GM12878 (cell line): ENCODE results near the gene CELF3. TPM values are rescaled to one million over a fixed set of nuclear protein-coding genes. Genes with fewer than 3 reads are reported as not detected.

Experiments
- ATAC-seq: fragments of 200-7000 bp; cut with Tn5 transposase; 3 replicates; pipeline ENCODE4 v1.9.1; 2020; ENCODE audit warnings: mild to moderate bottlenecking, moderate library complexity
- BruUV-seq: library from RNA; stranded (reverse); fragments of 400-500 nt; replicated peaks from 2 replicates; lab custom pipeline; 2021; lab: Mats Ljungman, UMichigan
- CTCF ChIA-PET: fragments of 300-600 bp; sonication (Branson Sonifier 250); formaldehyde crosslinking; extraction: SDS; loops from one replicate; lab custom pipeline; 2021; ENCODE audit warnings: inconsistent platforms; lab: Yijun Ruan, JAX
- POLR2A ChIA-PET: fragments of 350-600 bp; formaldehyde crosslinking; extraction: SDS; loops from one replicate; lab custom pipeline; 2021; ENCODE audit warnings: inconsistent platforms; lab: Charles Lee
- RAD21 ChIA-PET: fragments of 300-600 bp; sonication (Branson Sonifier 250); formaldehyde crosslinking; loops from one replicate; lab custom pipeline; 2023; ENCODE audit warnings: antibody characterized with exemption; ENCODE audit not compliant: unreplicated experiment; lab: Charles Lee
- SMC1A ChIA-PET: fragments of 300-600 bp; sonication (Branson Sonifier 250); formaldehyde crosslinking; loops from one replicate; lab custom pipeline; 2023; ENCODE audit not compliant: unreplicated experiment, uncharacterized antibody; lab: Charles Lee
- DNase-seq: peaks from one replicate; pipeline ENCODE4 v3.0.0-alpha.2; 2011; ENCODE audit warnings: low read depth, low spot score
- FAIRE-seq: peaks from 3 replicates; lab custom pipeline; 2011; peaks lifted over from hg19 to GRCh38; lab: Jason Lieb, UNC
- H2AFZ ChIP-seq: 2 replicates; pipeline ENCODE4 v1.6.0; 2011; ENCODE audit warnings: low read depth, low read length, control low read depth; ENCODE audit not compliant: control insufficient read depth
- H3K27ac ChIP-seq: 2 replicates; pipeline ENCODE4 v1.5.1; 2011; ENCODE audit warnings: control low read depth; ENCODE audit not compliant: control insufficient read depth, insufficient read depth
- H3K27me3 ChIP-seq, 2 experiments: replicated peaks in 1 of 2; 2 replicates each; pipeline versions ENCODE4 v1.6.0 to v1.6.1; 2011; ENCODE audit warnings: low read length in 1 of 2; ENCODE audit not compliant: control insufficient read depth in 2 of 2, insufficient read depth in 2 of 2
- H3K36me3 ChIP-seq, 2 experiments: 2 replicates each; pipeline ENCODE4 v1.5.1; 2011; ENCODE audit warnings: low read length in 1 of 2; ENCODE audit not compliant: control insufficient read depth in 2 of 2, insufficient read depth in 2 of 2
- H3K4me1 ChIP-seq: 2 replicates; pipeline ENCODE4 v1.6.1; 2011; ENCODE audit warnings: mild to moderate bottlenecking, low read length, moderate library complexity, mixed read lengths; ENCODE audit not compliant: control insufficient read depth, insufficient read depth
- H3K4me2 ChIP-seq: 2 replicates; pipeline ENCODE4 v1.6.0; 2011; ENCODE audit warnings: control low read depth; ENCODE audit not compliant: control insufficient read depth, insufficient read depth
- H3K4me3 ChIP-seq: fragments of 200-600 bp; sonication (generic); 2 replicates; pipeline ENCODE4 v1.5.1; 2016
- H3K79me2 ChIP-seq: 2 replicates; pipeline ENCODE4 v1.6.0; 2011; ENCODE audit warnings: low read length; ENCODE audit not compliant: control insufficient read depth, insufficient read depth
- H3K9ac ChIP-seq: 2 replicates; pipeline ENCODE4 v1.8.0; 2011; ENCODE audit warnings: low read length, control low read depth, mixed read lengths; ENCODE audit not compliant: control insufficient read depth, insufficient read depth
- H3K9me3 ChIP-seq: replicated peaks from 3 replicates; pipeline ENCODE4 v1.5.1; 2011; ENCODE audit warnings: mild to moderate bottlenecking, low read length; ENCODE audit not compliant: control insufficient read depth, insufficient read depth
- H4K20me1 ChIP-seq: 2 replicates; pipeline ENCODE4 v1.6.0; 2011; ENCODE audit not compliant: control insufficient read depth, insufficient read depth
- BMI1 ChIP-seq: fragments of 450-650 bp; IDR thresholded peaks from 2 replicates; pipeline ENCODE4 v1.6.1; 2016; ENCODE audit warnings: mild to moderate bottlenecking, moderate library complexity, borderline replicate concordance
- CBX5 ChIP-seq: sonication (generic); IDR thresholded peaks from 2 replicates; pipeline ENCODE4 v1.6.1; 2016; ENCODE audit warnings: low read depth, moderate library complexity, mild to moderate bottlenecking, inconsistent platforms
- CHD1 ChIP-seq: IDR thresholded peaks from 2 replicates; pipeline ENCODE4 v1.6.1; 2012; ENCODE audit warnings: low read depth, low read length, improper control_type of control experiment
- DPF2 ChIP-seq: fragments of 450-650 bp; IDR thresholded peaks from 2 replicates; pipeline ENCODE4 v1.6.1; 2017; ENCODE audit warnings: mild to moderate bottlenecking
- E2F4 ChIP-seq: IDR thresholded peaks from 2 replicates; pipeline ENCODE4 v1.6.1; 2012; ENCODE audit warnings: low read depth, low read length, improper control_type of control experiment
- MTA3 ChIP-seq: IDR thresholded peaks from 2 replicates; pipeline ENCODE4 v1.6.1; 2012; ENCODE audit warnings: low read length, inconsistent platforms, borderline replicate concordance
- MYB ChIP-seq: fragments of 150-350 bp; IDR thresholded peaks from 2 replicates; pipeline ENCODE4 v1.6.1; 2014; ENCODE audit warnings: mild to moderate bottlenecking, low read depth, low read length, borderline replicate concordance
- NFYB ChIP-seq: IDR thresholded peaks from 2 replicates; pipeline ENCODE4 v1.6.1; 2011; ENCODE audit warnings: low read depth, mild to moderate bottlenecking, low read length, improper control_type of control experiment, moderate library complexity; ENCODE audit not compliant: insufficient read depth
- NR2C2 ChIP-seq: IDR thresholded peaks from 2 replicates; pipeline ENCODE4 v1.6.1; 2011; ENCODE audit warnings: borderline replicate concordance, low read depth; ENCODE audit not compliant: control insufficient read depth, insufficient read length
- POLR2A ChIP-seq: IDR thresholded peaks from 2 replicates; pipeline ENCODE4 v1.6.1; 2011; ENCODE audit warnings: low read depth, mild to moderate bottlenecking, low read length
- RCOR1 ChIP-seq: conservative IDR thresholded peaks from 2 replicates; pipeline ENCODE4 v1.6.1; 2012; ENCODE audit warnings: low read depth, low read length, improper control_type of control experiment
- SMAD1 ChIP-seq: fragments of 450-650 bp; IDR thresholded peaks from 2 replicates; pipeline ENCODE4 v1.6.1; 2018; ENCODE audit warnings: mild to moderate bottlenecking, low read depth; ENCODE audit not compliant: partially characterized antibody
- WGBS: methylation state at CpG from one replicate; pipeline ENCODE4 v1.1.6; 2016; ENCODE audit warnings: low lambda C conversion rate; ENCODE audit not compliant: insufficient replicate concordance, insufficient coverage; ENCODE audit errors: missing lambda C conversion rate; 5-methylcytosine and 5-hydroxymethylcytosine counted together
- in situ Hi-C: fragments of 300-500 bp; cut with MboI; formaldehyde crosslinking; loops from 9 replicates; pipeline ENCODE4 v1.14.3; 2018; ENCODE audit warnings: mixed read lengths
- intact Hi-C: fragments of 100-400 bp; cut with micrococcal nuclease; formaldehyde crosslinking; loops from one replicate; pipeline ENCODE4 v1.14.2; 2022; ENCODE audit not compliant: unreplicated experiment
- polyA plus RNA-seq, 11 experiments: library from polyadenylated mRNA; depleted of rRNA in 4 of 11; unstranded in 6 of 11; stranded (reverse) in 5 of 11; fragments of >200 nt; fragmentation: Nextera tagmentation in 4 of 11; fragmentation: Illumina TruSeq in 1 of 11; extraction: Ambion mirVana in 4 of 11; extraction: Trizol in 1 of 11; gene quantifications; 1 replicate in 1 of 11; 2 replicates in 10 of 11; pipeline versions ENCODE4 v1.2.1 to v1.2.3, GENCODE V29; 2011 to 2016; ENCODE audit warnings: inconsistent platforms in 2 of 11, missing spikeins in 2 of 11, low read depth in 1 of 11
- total RNA-seq, 4 experiments: library from RNA; depleted of rRNA in 3 of 4; stranded (reverse); fragments of >200 nt in 3 of 4; fragmentation: Illumina TruSeq in 1 of 4; extraction: Trizol in 1 of 4; gene quantifications; 2 replicates each; pipeline versions ENCODE4 v1.2.1 to v1.2.3, GENCODE V29; 2013 to 2021
- TF ChIP-seq, protein P1 (sequence below): IDR thresholded peaks from 2 replicates; pipeline ENCODE4 v1.6.1; 2012; ENCODE audit warnings: mild to moderate bottlenecking, low read depth, low read length

CELF3 gene
- total and polyA plus RNA-seq, 10 of the 15 experiments (the other 5 are each of a cell fraction or from before 2014, with no cell fraction given), result 0.09 TPM; not detected in 9

DNA sequence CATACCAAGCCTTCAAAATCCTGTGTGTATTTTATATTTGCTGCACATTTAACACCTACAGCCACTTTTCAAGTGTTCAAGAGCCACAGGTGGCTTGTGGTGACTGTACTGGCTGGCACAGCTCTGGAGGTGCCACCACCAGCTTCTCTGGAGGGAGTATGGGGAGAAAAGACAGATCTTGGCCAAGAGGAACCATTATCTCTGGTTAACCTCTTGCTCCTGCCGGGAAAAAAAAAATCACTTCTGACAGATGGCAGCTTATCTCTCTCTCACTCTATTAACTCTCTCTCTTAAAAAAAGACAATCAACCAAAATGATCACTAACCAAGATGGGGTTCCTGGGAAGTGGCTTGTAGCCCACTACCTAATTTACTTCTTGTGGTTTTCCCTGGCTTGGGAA is 3.5 kb upstream of the CELF3 start:
- SMC1A ChIA-PET, result interaction anchor here (0.7 to 1.5 kb wide), 6 partner anchors 10 to 276 kb away, joined by 3 to 8 read pairs (median 3); no protein-coding TSS in a partner anchor
- no peak for DNase-seq
- FAIRE-seq, result no peak
- 44% methylated on average over 1 of the region's 1 CpG for WGBS
- Histone ChIP-seq H3K36me3 (no peaks in the 10 kb centered on the region), H3K27me3 (peaks cover 6 to 7% of the 10 kb centered on the region in 2 experiments), H3K27ac (peak overlapping the region; percentile 68; the same call in 1 of the 2 replicates), H4K20me1 (no peaks in the 10 kb centered on the region), H3K4me2 (peak overlapping the region; percentile 99), H3K79me2 (no peaks in the 10 kb centered on the region), H3K4me1 (peaks cover 16% of the 10 kb centered on the region), H3K9ac (peak overlapping the region; percentile 11; the same call in 1 of the 2 replicates), H3K4me3 (peak overlapping the region; percentile 76; the same call in 1 of the 2 replicates), H2AFZ (peak overlapping the region; percentile 96), H3K9me3 (no peaks in the 10 kb centered on the region)
- no peak for ATAC-seq
- CTCF ChIA-PET, result interaction anchor here (0.6 to 1.9 kb wide), 6 partner anchors 15 to 276 kb away, joined by 3 to 11 read pairs (median 4); partner anchors contain the start of gene TDRKH
- intact Hi-C loops (loop anchor here (5.0 kb wide), 1 partner anchor 103 kb away; no protein-coding TSS in a partner anchor), in situ Hi-C loops (no loop called here)
- TF ChIP-seq E2F4 (no peak), DPF2 (no peak), RCOR1 (no peak)
- BruUV-seq, result no TSS peak
- RAD21 ChIA-PET, result interaction anchor here (0.7 to 1.3 kb wide), 6 partner anchors 12 to 302 kb away, joined by 3 to 4 read pairs (median 3); no protein-coding TSS in a partner anchor
- POLR2A ChIA-PET, result interaction anchor here (1.2 kb wide), 1 partner anchor 119 kb away, joined by 3 read pairs; no protein-coding TSS in a partner anchor

DNA sequence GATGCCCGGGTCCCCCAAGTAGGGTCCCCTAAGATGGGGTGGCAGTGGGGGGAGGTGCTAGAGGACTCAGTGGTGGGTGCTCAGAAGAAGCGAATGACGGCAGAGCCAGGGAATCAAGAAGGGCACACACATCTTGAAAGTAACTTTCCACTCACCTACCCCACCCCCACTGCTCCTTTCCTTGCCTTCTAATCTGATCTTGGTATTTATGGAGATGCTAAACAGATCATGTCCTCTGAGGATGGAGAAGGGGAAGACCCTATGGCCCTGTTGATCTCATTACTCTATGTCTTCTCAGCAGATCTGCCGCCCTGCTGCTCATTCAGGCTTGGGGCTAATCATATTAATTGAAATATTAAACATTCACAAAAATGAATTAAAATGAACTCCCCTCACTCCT is 2.1 kb upstream of the CELF3 start:
- intact Hi-C loops, result loop anchor here (10.0 kb wide), 1 partner anchor 116 kb away; the partner anchor contains the start of genes C2CD4D and RORC
- Histone ChIP-seq H3K4me3 (no peak overlapping the region), H3K79me2 (no peaks in the 10 kb centered on the region), H4K20me1 (no peaks in the 10 kb centered on the region), H3K9me3 (no peaks in the 10 kb centered on the region), H3K27me3 (peaks cover 6 to 9% of the 10 kb centered on the region in 2 experiments), H3K36me3 (no peaks in the 10 kb centered on the region), H3K4me1 (peaks cover 16% of the 10 kb centered on the region), H2AFZ (no peak overlapping the region), H3K9ac (no peak overlapping the region), H3K27ac (no peak overlapping the region), H3K4me2 (no peak overlapping the region)
- TF ChIP-seq, protein P1, sequence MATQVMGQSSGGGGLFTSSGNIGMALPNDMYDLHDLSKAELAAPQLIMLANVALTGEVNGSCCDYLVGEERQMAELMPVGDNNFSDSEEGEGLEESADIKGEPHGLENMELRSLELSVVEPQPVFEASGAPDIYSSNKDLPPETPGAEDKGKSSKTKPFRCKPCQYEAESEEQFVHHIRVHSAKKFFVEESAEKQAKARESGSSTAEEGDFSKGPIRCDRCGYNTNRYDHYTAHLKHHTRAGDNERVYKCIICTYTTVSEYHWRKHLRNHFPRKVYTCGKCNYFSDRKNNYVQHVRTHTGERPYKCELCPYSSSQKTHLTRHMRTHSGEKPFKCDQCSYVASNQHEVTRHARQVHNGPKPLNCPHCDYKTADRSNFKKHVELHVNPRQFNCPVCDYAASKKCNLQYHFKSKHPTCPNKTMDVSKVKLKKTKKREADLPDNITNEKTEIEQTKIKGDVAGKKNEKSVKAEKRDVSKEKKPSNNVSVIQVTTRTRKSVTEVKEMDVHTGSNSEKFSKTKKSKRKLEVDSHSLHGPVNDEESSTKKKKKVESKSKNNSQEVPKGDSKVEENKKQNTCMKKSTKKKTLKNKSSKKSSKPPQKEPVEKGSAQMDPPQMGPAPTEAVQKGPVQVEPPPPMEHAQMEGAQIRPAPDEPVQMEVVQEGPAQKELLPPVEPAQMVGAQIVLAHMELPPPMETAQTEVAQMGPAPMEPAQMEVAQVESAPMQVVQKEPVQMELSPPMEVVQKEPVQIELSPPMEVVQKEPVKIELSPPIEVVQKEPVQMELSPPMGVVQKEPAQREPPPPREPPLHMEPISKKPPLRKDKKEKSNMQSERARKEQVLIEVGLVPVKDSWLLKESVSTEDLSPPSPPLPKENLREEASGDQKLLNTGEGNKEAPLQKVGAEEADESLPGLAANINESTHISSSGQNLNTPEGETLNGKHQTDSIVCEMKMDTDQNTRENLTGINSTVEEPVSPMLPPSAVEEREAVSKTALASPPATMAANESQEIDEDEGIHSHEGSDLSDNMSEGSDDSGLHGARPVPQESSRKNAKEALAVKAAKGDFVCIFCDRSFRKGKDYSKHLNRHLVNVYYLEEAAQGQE, result no peak
- no peak for TF ChIP-seq MTA3
- no peak for TF ChIP-seq POLR2A
- no peak for TF ChIP-seq DPF2
- no peak for TF ChIP-seq SMAD1
- no peak for TF ChIP-seq NFYB
- TF ChIP-seq NR2C2, result no peak
- no peak for TF ChIP-seq MYB
- no peak for TF ChIP-seq BMI1
- TF ChIP-seq CBX5, result no peak
- no peak for TF ChIP-seq CHD1
- SMC1A ChIA-PET, result no interaction called here
- no TSS peak for BruUV-seq
- ATAC-seq (no peak), FAIRE-seq (no peak), DNase-seq (no peak)
- in situ Hi-C loops, result no loop called here
- RAD21 ChIA-PET, result no interaction called here
- 47% methylated on average over 4 of the region's 4 CpGs for WGBS
- CTCF ChIA-PET, result no interaction called here
- POLR2A ChIA-PET, result no interaction called here
